CD4-positive, CD25-positive, alpha-beta regulatory T cell (primary cell): Measurements from ENCODE around the gene ZDHHC17. TPM values are rescaled to one million over a fixed set of nuclear protein-coding genes. Genes with fewer than 3 reads are reported as not detected.
A peak's percentile ranks its signal among the peaks of the same experiment; 100 is the strongest.

ENCODE experiments used
- ATAC-seq, 2 donors: fragments of 150-1000 bp; cut with Tn5 transposase; one replicate each; pipeline ENCODE4 v1.10.0; 2021; ENCODE audit warnings: low read depth in 2 of 2, moderate number of reproducible peaks in 2 of 2, moderate library complexity in 1 of 2
- DNase-seq, 3 donors: peaks; one replicate each; pipeline versions ENCODE4 v3.0.0 to v3.0.0-alpha.2; 2012 to 2022; ENCODE audit warnings: mixed read lengths in 1 of 3
- H3K27ac ChIP-seq: one replicate; pipeline ENCODE4 v1.7.0; 2013; ENCODE audit warnings: mild to moderate bottlenecking, low read length; ENCODE audit not compliant: insufficient read depth, poor library complexity, severe bottlenecking
- H3K27me3 ChIP-seq: one replicate; pipeline ENCODE4 v1.7.0; 2013; ENCODE audit warnings: low read length; ENCODE audit not compliant: control insufficient read depth, insufficient read depth
- H3K36me3 ChIP-seq: one replicate; pipeline ENCODE4 v1.7.0; 2013; ENCODE audit warnings: mild to moderate bottlenecking, low read length, moderate library complexity; ENCODE audit not compliant: control insufficient read depth, insufficient read depth
- H3K4me1 ChIP-seq: 2 replicates; pipeline ENCODE4 v1.7.0; 2013; ENCODE audit warnings: mild to moderate bottlenecking, low read length; ENCODE audit not compliant: insufficient read depth, control insufficient read depth, poor library complexity, severe bottlenecking
- H3K4me3 ChIP-seq: one replicate; pipeline ENCODE4 v1.7.0; 2013; ENCODE audit warnings: low read depth, mild to moderate bottlenecking, low read length, moderate library complexity
- H3K9me3 ChIP-seq, 2 experiments: 1 replicate in 1 of 2; 2 replicates in 1 of 2; pipeline ENCODE4 v1.7.0; 2013; ENCODE audit warnings: low read length in 2 of 2, mild to moderate bottlenecking in 1 of 2, moderate library complexity in 1 of 2; ENCODE audit not compliant: control insufficient read depth in 2 of 2
- H3K27ac Mint-ChIP-seq, 3 donors: one replicate each; pipeline ENCODE4 v1.8.0; 2020 to 2022; ENCODE audit warnings: mild to moderate bottlenecking in 3 of 3, mixed read lengths in 3 of 3, moderate library complexity in 2 of 3
- H3K27me3 Mint-ChIP-seq: one replicate; pipeline ENCODE4 v1.8.0; 2022; ENCODE audit warnings: mild to moderate bottlenecking, mixed read lengths
- H3K36me3 Mint-ChIP-seq: one replicate; pipeline ENCODE4 v1.8.0; 2020; ENCODE audit warnings: mixed read lengths
- H3K4me1 Mint-ChIP-seq, 4 donors: one replicate each; pipeline ENCODE4 v1.8.0; 2020 to 2022; ENCODE audit warnings: mixed read lengths in 4 of 4, mild to moderate bottlenecking in 1 of 4
- H3K4me3 Mint-ChIP-seq, 4 donors: one replicate each; pipeline ENCODE4 v1.8.0; 2020 to 2022; ENCODE audit warnings: mild to moderate bottlenecking in 4 of 4, mixed read lengths in 4 of 4, moderate library complexity in 3 of 4
- H3K9me3 Mint-ChIP-seq, 7 donors: one replicate each; pipeline ENCODE4 v1.8.0; 2020 to 2022; ENCODE audit warnings: mixed read lengths in 7 of 7, mild to moderate bottlenecking in 3 of 7, moderate library complexity in 2 of 7
- polyA plus RNA-seq, 4 donors: library from polyadenylated mRNA; unstranded; fragments of 300-500 nt; fragmentation: Illumina TruSeq; gene quantifications; one replicate each; pipeline ENCODE4 v1.2.3, GENCODE V29; 2021
- total RNA-seq: library from RNA; stranded (reverse); gene quantifications from one replicate; pipeline ENCODE4 v1.2.3, GENCODE V29; 2022

Gene ZDHHC17
- total and polyA plus RNA-seq, 5 donors from 2014 or later: 9.4 to 51.2 (median 14.2) TPM

GRCh38 chr12:76836633-76837032 lies 72.7 kb downstream of the ZDHHC17 start:
- no peak for DNase-seq
- Histone ChIP-seq H3K9me3 (no peaks in the 10 kb centered on the region), H3K36me3 (peaks cover 10% of the 10 kb centered on the region), H3K4me3 (no peak overlapping the region), H3K4me1 (no peaks in the 10 kb centered on the region), H3K27me3 (no peaks in the 10 kb centered on the region), H3K27ac (no peak overlapping the region)
- ATAC-seq: no peak
- H3K36me3 Mint-ChIP-seq: peaks cover 16% of the 10 kb centered on the region
- no peaks in the 10 kb centered on the region for H3K27me3 Mint-ChIP-seq
- H3K4me1 Mint-ChIP-seq: peaks cover 2 to 11% (median 6%) of the 10 kb centered on the region in 4 donors
- H3K9me3 Mint-ChIP-seq: no peaks in the 10 kb centered on the region
- H3K4me3 Mint-ChIP-seq: no peak overlapping the region
- no peak overlapping the region for H3K27ac Mint-ChIP-seq

GRCh38 chr12:76847260-76847659 lies 83.3 kb downstream of the ZDHHC17 start:
- Mint-ChIP-seq H3K36me3 (peaks cover 49% of the 10 kb centered on the region), H3K27ac (peak overlapping the region in 1 of 3 donors; percentile 20), H3K4me3 (no peak overlapping the region), H3K4me1 (no peaks in the 10 kb centered on the region), H3K9me3 (no peaks in the 10 kb centered on the region), H3K27me3 (no peaks in the 10 kb centered on the region)
- peaks cover 58% of the 10 kb centered on the region for H3K36me3 ChIP-seq
- no peaks in the 10 kb centered on the region for H3K27me3 ChIP-seq
- no peak overlapping the region for H3K27ac ChIP-seq
- ATAC-seq (no peak), DNase-seq (no peak)
- H3K4me1 ChIP-seq: no peaks in the 10 kb centered on the region
- H3K9me3 ChIP-seq: no peaks in the 10 kb centered on the region
- H3K4me3 ChIP-seq: no peak overlapping the region

- no peaks in the 10 kb centered on the region for H3K4me1 ChIP-seq
- no peak for DNase-seq
- H3K9me3 Mint-ChIP-seq: no peaks in the 10 kb centered on the region
- H3K27ac ChIP-seq: no peak overlapping the region
- no peak overlapping the region for H3K4me3 ChIP-seq
- H3K36me3 ChIP-seq: peaks cover 50% of the 10 kb centered on the region
- no peaks in the 10 kb centered on the region for H3K27me3 Mint-ChIP-seq
- H3K4me3 Mint-ChIP-seq: no peak overlapping the region
- H3K36me3 Mint-ChIP-seq: peaks cover 53% of the 10 kb centered on the region
- no peaks in the 10 kb centered on the region for H3K27me3 ChIP-seq
- H3K4me1 Mint-ChIP-seq: no peaks in the 10 kb centered on the region
- H3K27ac Mint-ChIP-seq: no peak overlapping the region
- ATAC-seq: no peak
- no peaks in the 10 kb centered on the region for H3K9me3 ChIP-seq
Measured at GRCh38 chr12:76848132-76848531, 84.2 kb downstream of the ZDHHC17 start.

GRCh38 chr12:76852106-76852505 lies 88.2 kb downstream of the ZDHHC17 start:
- no peak overlapping the region for H3K4me3 ChIP-seq
- no peaks in the 10 kb centered on the region for H3K4me1 ChIP-seq
- H3K4me3 Mint-ChIP-seq: peak overlapping the region in 1 of 4 donors; percentile 28
- peaks cover 53% of the 10 kb centered on the region for H3K36me3 Mint-ChIP-seq
- H3K9me3 Mint-ChIP-seq: peaks cover 0 to 2% (median 0%) of the 10 kb centered on the region in 7 donors
- H3K27me3 ChIP-seq: no peaks in the 10 kb centered on the region
- DNase-seq (no peak), ATAC-seq (no peak)
- H3K4me1 Mint-ChIP-seq: peaks cover 0 to 3% (median 0%) of the 10 kb centered on the region in 4 donors
- peaks cover 45% of the 10 kb centered on the region for H3K36me3 ChIP-seq
- no peak overlapping the region for H3K27ac ChIP-seq
- H3K27me3 Mint-ChIP-seq: no peaks in the 10 kb centered on the region
- H3K9me3 ChIP-seq: no peaks in the 10 kb centered on the region
- no peak overlapping the region for H3K27ac Mint-ChIP-seq

GRCh38 chr12:76855271-76855670 lies 91.4 kb downstream of the ZDHHC17 start:
- peaks cover 37% of the 10 kb centered on the region for H3K36me3 Mint-ChIP-seq
- H3K36me3 ChIP-seq: peaks cover 22% of the 10 kb centered on the region
- H3K4me1 Mint-ChIP-seq: peaks cover 0 to 6% (median 0%) of the 10 kb centered on the region in 4 donors
- no peak overlapping the region for H3K4me3 ChIP-seq
- H3K27me3 Mint-ChIP-seq: no peaks in the 10 kb centered on the region
- ATAC-seq (no peak), DNase-seq (no peak)
- no peaks in the 10 kb centered on the region for H3K27me3 ChIP-seq
- H3K27ac ChIP-seq: no peak overlapping the region
- H3K4me1 ChIP-seq: no peaks in the 10 kb centered on the region
- H3K27ac Mint-ChIP-seq: no peak overlapping the region
- H3K9me3 Mint-ChIP-seq: peaks cover 0 to 2% (median 0%) of the 10 kb centered on the region in 7 donors
- no peak overlapping the region for H3K4me3 Mint-ChIP-seq
- no peaks in the 10 kb centered on the region for H3K9me3 ChIP-seq

- Mint-ChIP-seq H3K27me3 (no peaks in the 10 kb centered on the region), H3K4me3 (no peak overlapping the region), H3K9me3 (peaks cover 0 to 2% (median 0%) of the 10 kb centered on the region in 7 donors), H3K27ac (no peak overlapping the region), H3K36me3 (peaks cover 31% of the 10 kb centered on the region), H3K4me1 (peaks cover 0 to 6% (median 0%) of the 10 kb centered on the region in 4 donors)
- Histone ChIP-seq H3K27me3 (no peaks in the 10 kb centered on the region), H3K4me3 (no peak overlapping the region), H3K9me3 (no peaks in the 10 kb centered on the region), H3K36me3 (peaks cover 14% of the 10 kb centered on the region), H3K4me1 (no peaks in the 10 kb centered on the region), H3K27ac (no peak overlapping the region)
- no peak for DNase-seq
- no peak for ATAC-seq
Measured at GRCh38 chr12:76856018-76856644, 92.2 kb downstream of the ZDHHC17 start.

GRCh38 chr12:76859611-76860010 lies 95.7 kb downstream of the ZDHHC17 start:
- Mint-ChIP-seq H3K27ac (no peak overlapping the region), H3K27me3 (peaks cover 7% of the 10 kb centered on the region), H3K4me3 (no peak overlapping the region), H3K4me1 (peaks cover 0 to 6% (median 0%) of the 10 kb centered on the region in 4 donors), H3K36me3 (peaks cover 16% of the 10 kb centered on the region), H3K9me3 (peaks cover 0 to 3% (median 0%) of the 10 kb centered on the region in 7 donors)
- Histone ChIP-seq H3K4me1 (no peaks in the 10 kb centered on the region), H3K27me3 (peaks cover under 1% of the 10 kb centered on the region), H3K36me3 (peaks cover 7% of the 10 kb centered on the region), H3K4me3 (no peak overlapping the region), H3K9me3 (no peaks in the 10 kb centered on the region), H3K27ac (no peak overlapping the region)
- DNase-seq (no peak), ATAC-seq (no peak)

GRCh38 chr12:76860256-76860655 lies 96.3 kb downstream of the ZDHHC17 start:
- Mint-ChIP-seq H3K4me3 (no peak overlapping the region), H3K4me1 (peaks cover 0 to 6% (median 0%) of the 10 kb centered on the region in 4 donors), H3K27me3 (peaks cover 7% of the 10 kb centered on the region), H3K9me3 (peaks cover 0 to 3% (median 0%) of the 10 kb centered on the region in 7 donors), H3K27ac (no peak overlapping the region), H3K36me3 (peaks cover 10% of the 10 kb centered on the region)
- Histone ChIP-seq H3K9me3 (no peaks in the 10 kb centered on the region), H3K27ac (no peak overlapping the region), H3K4me1 (no peaks in the 10 kb centered on the region), H3K4me3 (no peak overlapping the region), H3K27me3 (peaks cover 3% of the 10 kb centered on the region), H3K36me3 (peaks cover 7% of the 10 kb centered on the region)
- DNase-seq: no peak
- no peak for ATAC-seq
